Endodermal cell (in vitro differentiated cells): Measurements from ENCODE around the gene ARHGEF2. TPM values are rescaled to one million over a fixed set of nuclear protein-coding genes. Genes with fewer than 3 reads are reported as not detected.

ENCODE experiments used
- DNase-seq: peaks from one replicate; pipeline ENCODE4 v3.0.0-alpha.2; 2017
- H3K27ac ChIP-seq: 2 replicates; pipeline ENCODE4 v1.5.1; 2013; ENCODE audit warnings: mild to moderate bottlenecking, low read depth, low read length, moderate library complexity
- H3K27me3 ChIP-seq: 2 replicates; pipeline ENCODE4 v1.6.1; 2013; ENCODE audit warnings: mild to moderate bottlenecking, low read length, moderate library complexity; ENCODE audit not compliant: insufficient read depth, control insufficient read depth, poor library complexity, severe bottlenecking
- H3K36me3 ChIP-seq: 2 replicates; pipeline ENCODE4 v1.7.0; 2013; ENCODE audit warnings: mild to moderate bottlenecking, low read length, moderate library complexity; ENCODE audit not compliant: control insufficient read depth, insufficient read depth
- H3K4me1 ChIP-seq: one replicate; pipeline ENCODE4 v1.7.0; 2013; ENCODE audit warnings: low read length; ENCODE audit not compliant: control insufficient read depth, insufficient read depth
- H3K4me3 ChIP-seq: 2 replicates; pipeline ENCODE4 v1.5.1; 2013; ENCODE audit warnings: mild to moderate bottlenecking, low read length, moderate library complexity
- H3K9ac ChIP-seq: 2 replicates; pipeline ENCODE4 v1.6.1; 2013; ENCODE audit warnings: mild to moderate bottlenecking, low read length, moderate library complexity; ENCODE audit not compliant: poor library complexity, severe bottlenecking; ENCODE audit errors: extremely low read depth
- H3K9me3 ChIP-seq: 2 replicates; pipeline ENCODE4 v1.6.1; 2013; ENCODE audit warnings: mild to moderate bottlenecking, low read length, moderate library complexity; ENCODE audit not compliant: control insufficient read depth
- H3K27ac Mint-ChIP-seq: 2 replicates; pipeline ENCODE4 v1.8.0; 2020; ENCODE audit warnings: mixed read lengths
- H3K27me3 Mint-ChIP-seq: 2 replicates; pipeline ENCODE4 v1.8.0; 2021; ENCODE audit warnings: mild to moderate bottlenecking, mixed read lengths; ENCODE audit not compliant: insufficient read depth
- H3K36me3 Mint-ChIP-seq: 2 replicates; pipeline ENCODE4 v1.8.0; 2020; ENCODE audit warnings: low read depth, mixed read lengths
- H3K4me1 Mint-ChIP-seq: 2 replicates; pipeline ENCODE4 v1.8.0; 2020; ENCODE audit warnings: mixed read lengths
- H3K4me3 Mint-ChIP-seq: 2 replicates; pipeline ENCODE4 v1.8.0; 2020; ENCODE audit warnings: mild to moderate bottlenecking, moderate library complexity, mixed read lengths
- H3K9me3 Mint-ChIP-seq: 2 replicates; pipeline ENCODE4 v1.8.0; 2020; ENCODE audit warnings: mild to moderate bottlenecking, mixed read lengths
- WGBS, 2 experiments: methylation state at CpG; one replicate each; pipeline versions ENCODE4 v1.1.5 to v1.1.7; 2013; ENCODE audit warnings: missing lambda C conversion rate in 2 of 2, mixed read lengths in 1 of 2; ENCODE audit not compliant: insufficient coverage in 1 of 2, insufficient read length in 1 of 2; 5-methylcytosine and 5-hydroxymethylcytosine counted together
- total RNA-seq, 2 donors: library from RNA; stranded (reverse); fragmentation: NEBNext Ultra II Directional in 1 of 2; extraction: Animal tissue kit (Norgen Biotek cat#: 25700) in 1 of 2; gene quantifications; 2 replicates in 1 of 2; 3 replicates in 1 of 2; pipeline ENCODE4 v1.2.1, GENCODE V29; 2021
- TF ChIP-seq, protein P1 (sequence below): fragments of 200-600 bp; sonication (generic); conservative IDR thresholded peaks from 2 replicates; pipeline ENCODE4 v1.5.0; 2021; ENCODE audit warnings: antibody characterized with exemption, mild to moderate bottlenecking

The ARHGEF2 gene
- total RNA-seq, 2 donors from 2014 or later: 134 to 147 TPM

GRCh38 chr1:155900161-155900560 lies 78.2 kb downstream of the ARHGEF2 start:
- Histone ChIP-seq H3K27ac (no peak overlapping the region), H3K9ac (no peak overlapping the region), H3K4me3 (no peak overlapping the region), H3K9me3 (no peaks in the 10 kb centered on the region), H3K4me1 (no peaks in the 10 kb centered on the region), H3K36me3 (peaks cover 67% of the 10 kb centered on the region), H3K27me3 (no peaks in the 10 kb centered on the region)
- WGBS, 2 experiments: 95 to 100% methylated on average over 3 to 4 of the region's 4 CpGs
- Mint-ChIP-seq H3K36me3 (peaks cover 63% of the 10 kb centered on the region), H3K4me3 (no peak overlapping the region), H3K27me3 (no peaks in the 10 kb centered on the region), H3K27ac (no peak overlapping the region), H3K9me3 (no peaks in the 10 kb centered on the region), H3K4me1 (no peaks in the 10 kb centered on the region)
- no peak for DNase-seq
- TF ChIP-seq, protein P1, sequence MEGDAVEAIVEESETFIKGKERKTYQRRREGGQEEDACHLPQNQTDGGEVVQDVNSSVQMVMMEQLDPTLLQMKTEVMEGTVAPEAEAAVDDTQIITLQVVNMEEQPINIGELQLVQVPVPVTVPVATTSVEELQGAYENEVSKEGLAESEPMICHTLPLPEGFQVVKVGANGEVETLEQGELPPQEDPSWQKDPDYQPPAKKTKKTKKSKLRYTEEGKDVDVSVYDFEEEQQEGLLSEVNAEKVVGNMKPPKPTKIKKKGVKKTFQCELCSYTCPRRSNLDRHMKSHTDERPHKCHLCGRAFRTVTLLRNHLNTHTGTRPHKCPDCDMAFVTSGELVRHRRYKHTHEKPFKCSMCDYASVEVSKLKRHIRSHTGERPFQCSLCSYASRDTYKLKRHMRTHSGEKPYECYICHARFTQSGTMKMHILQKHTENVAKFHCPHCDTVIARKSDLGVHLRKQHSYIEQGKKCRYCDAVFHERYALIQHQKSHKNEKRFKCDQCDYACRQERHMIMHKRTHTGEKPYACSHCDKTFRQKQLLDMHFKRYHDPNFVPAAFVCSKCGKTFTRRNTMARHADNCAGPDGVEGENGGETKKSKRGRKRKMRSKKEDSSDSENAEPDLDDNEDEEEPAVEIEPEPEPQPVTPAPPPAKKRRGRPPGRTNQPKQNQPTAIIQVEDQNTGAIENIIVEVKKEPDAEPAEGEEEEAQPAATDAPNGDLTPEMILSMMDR: no peak

DNA sequence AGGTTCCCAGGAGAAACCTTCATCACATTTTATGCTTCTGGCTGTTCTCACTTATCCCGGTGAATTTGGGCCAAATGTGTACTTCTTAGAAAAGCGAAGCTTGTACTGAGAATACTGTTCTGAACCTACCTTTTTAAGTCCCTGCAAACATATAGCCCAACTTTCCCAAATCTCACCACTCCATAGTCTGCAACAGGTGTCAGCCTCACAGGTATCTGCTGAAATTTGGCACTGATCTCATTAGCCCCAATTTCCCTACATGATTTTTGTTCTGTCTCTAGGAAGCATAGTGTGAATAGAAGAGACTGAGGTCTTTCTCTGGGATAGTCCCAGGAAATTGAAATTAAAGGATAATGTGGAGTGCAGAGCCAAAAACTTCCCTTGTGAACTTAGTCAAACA lies 78.7 kb downstream of the ARHGEF2 start:
- Mint-ChIP-seq H3K4me1 (no peaks in the 10 kb centered on the region), H3K36me3 (peaks cover 58% of the 10 kb centered on the region), H3K27ac (no peak overlapping the region), H3K9me3 (no peaks in the 10 kb centered on the region), H3K27me3 (no peaks in the 10 kb centered on the region), H3K4me3 (no peak overlapping the region)
- no peaks in the 10 kb centered on the region for H3K27me3 ChIP-seq
- no peak for DNase-seq
- H3K9ac ChIP-seq: no peak overlapping the region
- H3K9me3 ChIP-seq: no peaks in the 10 kb centered on the region
- no peak overlapping the region for H3K27ac ChIP-seq
- peaks cover 62% of the 10 kb centered on the region for H3K36me3 ChIP-seq
- H3K4me3 ChIP-seq: no peak overlapping the region
- TF ChIP-seq, protein P1: no peak
- WGBS, 2 experiments: 92 to 94% methylated on average over 2 of the region's 2 CpGs
- H3K4me1 ChIP-seq: no peaks in the 10 kb centered on the region

- Mint-ChIP-seq H3K4me1 (no peaks in the 10 kb centered on the region), H3K27ac (no peak overlapping the region), H3K9me3 (no peaks in the 10 kb centered on the region), H3K27me3 (no peaks in the 10 kb centered on the region), H3K36me3 (peaks cover 50% of the 10 kb centered on the region), H3K4me3 (no peak overlapping the region)
- H3K4me1 ChIP-seq: no peaks in the 10 kb centered on the region
- no peak overlapping the region for H3K4me3 ChIP-seq
- no peaks in the 10 kb centered on the region for H3K9me3 ChIP-seq
- WGBS, 2 experiments: 93 to 100% methylated on average over 1 to 2 of the region's 2 CpGs
- H3K27me3 ChIP-seq: no peaks in the 10 kb centered on the region
- DNase-seq: no peak
- H3K27ac ChIP-seq: no peak overlapping the region
- TF ChIP-seq, protein P1: no peak
- peaks cover 54% of the 10 kb centered on the region for H3K36me3 ChIP-seq
- no peak overlapping the region for H3K9ac ChIP-seq
These were observed 79.5 kb downstream of the ARHGEF2 start for GRCh38 chr1:155898888-155899287.
